HK-2 (cell line): Measurements from ENCODE around the gene SERGEF.

ENCODE experiments used
- DNase-seq: peaks from one replicate; pipeline ENCODE4 v3.0.0-alpha.2; 2018; ENCODE audit not compliant: unreplicated experiment

The SERGEF gene

GRCh38 chr11:17813391-17814059, 199.3 kb downstream of the SERGEF start:
- no peak for DNase-seq

DNA sequence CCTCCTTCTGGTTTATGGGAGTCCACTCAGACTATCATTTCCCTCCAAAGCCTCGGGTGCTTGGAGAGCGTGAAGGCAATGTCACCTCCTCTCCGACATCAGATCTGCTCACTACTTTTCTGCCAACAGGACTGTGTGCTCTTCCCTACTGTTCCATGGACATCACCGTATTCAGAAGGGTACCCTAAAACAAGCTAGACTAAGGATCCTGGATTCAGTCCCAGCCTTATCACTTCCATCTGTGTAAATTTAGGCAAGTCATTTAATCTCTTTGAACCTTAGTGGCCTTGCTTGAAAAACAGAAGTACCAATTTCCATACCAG, 200.0 kb downstream of the SERGEF start:
- DNase-seq = no peak

- no peak for DNase-seq
Observed at GRCh38 chr11:17812091-17812864, 200.6 kb downstream of the SERGEF start.

GRCh38 chr11:17811352-17811751, 201.5 kb downstream of the SERGEF start:
- DNase-seq = no peak

DNA sequence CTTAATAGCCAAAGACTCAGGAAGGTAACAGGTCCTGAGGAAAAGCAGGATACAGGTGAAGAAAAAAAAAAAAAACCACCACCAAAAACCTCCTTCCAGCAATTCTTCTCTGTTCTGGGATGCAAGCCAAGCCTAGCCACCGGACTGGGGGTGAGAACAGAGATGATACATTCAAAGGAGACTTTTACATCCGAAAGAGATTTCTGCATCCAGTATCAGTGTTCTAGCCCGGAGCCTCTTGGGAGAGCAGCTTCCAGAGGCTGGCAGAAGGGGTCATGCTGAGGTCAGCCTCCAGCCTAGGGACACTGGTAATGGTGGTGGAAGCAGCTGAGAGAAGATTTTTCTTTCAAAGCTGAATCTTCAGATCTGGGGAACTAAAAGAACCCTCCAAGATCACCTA, 202.1 kb downstream of the SERGEF start:
- DNase-seq = no peak

- no peak for DNase-seq
Observed at GRCh38 chr11:17810041-17810440, 202.8 kb downstream of the SERGEF start.

DNA sequence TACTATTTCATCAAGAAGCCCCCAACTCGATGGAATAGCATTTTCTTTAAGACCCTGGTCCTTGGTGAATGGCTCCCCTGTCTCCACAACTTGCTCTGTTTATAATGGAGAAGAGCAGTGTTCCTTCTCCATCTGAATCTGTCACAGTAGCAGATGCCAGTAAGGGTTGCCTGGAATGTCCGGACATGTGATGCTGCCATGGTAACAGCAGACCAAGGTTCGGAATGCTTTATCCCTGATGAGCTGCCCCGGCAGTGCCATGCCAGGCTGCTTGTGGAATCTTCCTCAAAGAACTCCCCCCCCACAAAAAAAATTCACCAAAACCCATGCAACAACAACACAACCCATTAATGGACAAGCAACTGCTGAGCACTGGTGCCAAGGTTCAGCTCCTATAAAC, 205.8 kb downstream of the SERGEF start:
- DNase-seq = no peak

- DNase-seq = no peak
Observed at GRCh38 chr11:17805873-17806272, 207.0 kb downstream of the SERGEF start.

DNA sequence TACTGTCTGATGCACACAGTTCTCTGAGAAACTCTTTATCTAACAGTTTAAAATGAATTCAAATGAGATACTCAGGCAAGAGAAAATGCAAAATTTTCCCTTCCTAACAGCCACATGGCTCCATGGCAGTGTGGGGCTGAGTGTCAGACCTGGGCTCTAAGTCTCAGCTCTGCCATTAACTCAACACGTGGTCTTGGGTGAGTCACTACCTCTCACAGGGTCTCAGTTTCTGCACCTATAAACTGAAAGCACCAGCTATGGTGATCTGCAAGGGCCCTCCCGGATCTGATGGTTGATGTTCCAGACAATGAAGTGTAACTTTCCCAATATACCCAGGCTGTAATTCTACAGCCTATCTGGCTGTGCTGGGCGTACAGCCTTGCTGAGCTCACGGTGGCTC, 207.8 kb downstream of the SERGEF start:
- DNase-seq = no peak

GRCh38 chr11:17803754-17804334, 209.0 kb downstream of the SERGEF start:
- DNase-seq = no peak

GRCh38 chr11:17802491-17802890, 210.4 kb downstream of the SERGEF start:
- no peak for DNase-seq

- DNase-seq = no peak
Observed at GRCh38 chr11:17801166-17801565, 211.7 kb downstream of the SERGEF start.

DNA sequence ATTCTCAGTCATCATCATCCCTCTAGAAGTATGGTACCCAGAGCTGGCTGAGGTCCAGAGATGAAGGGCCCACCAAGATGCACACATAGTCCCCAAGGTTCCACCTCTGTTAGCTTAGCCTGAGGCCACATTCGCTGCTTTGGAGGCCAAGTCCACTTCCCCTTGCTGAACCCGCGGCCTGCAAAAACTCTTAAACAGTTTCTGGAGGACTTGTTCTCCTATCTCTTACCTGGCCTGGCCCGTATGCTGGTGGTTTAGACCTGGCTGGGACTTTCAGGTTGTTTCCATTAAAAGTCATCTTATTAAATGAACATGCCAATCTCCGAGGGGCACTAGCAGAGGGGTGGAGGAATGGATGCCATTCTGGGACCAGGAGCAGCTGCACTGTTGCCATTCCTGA, 213.7 kb downstream of the SERGEF start:
- no peak for DNase-seq

- DNase-seq = no peak
Observed at GRCh38 chr11:17798716-17799115, 214.1 kb downstream of the SERGEF start.

- no peak for DNase-seq
Observed at GRCh38 chr11:17798253-17798652, 214.6 kb downstream of the SERGEF start.

GRCh38 chr11:17796154-17796553, 216.7 kb downstream of the SERGEF start:
- DNase-seq = no peak

- DNase-seq = no peak
Observed at GRCh38 chr11:17794981-17795380, 217.9 kb downstream of the SERGEF start.

DNA sequence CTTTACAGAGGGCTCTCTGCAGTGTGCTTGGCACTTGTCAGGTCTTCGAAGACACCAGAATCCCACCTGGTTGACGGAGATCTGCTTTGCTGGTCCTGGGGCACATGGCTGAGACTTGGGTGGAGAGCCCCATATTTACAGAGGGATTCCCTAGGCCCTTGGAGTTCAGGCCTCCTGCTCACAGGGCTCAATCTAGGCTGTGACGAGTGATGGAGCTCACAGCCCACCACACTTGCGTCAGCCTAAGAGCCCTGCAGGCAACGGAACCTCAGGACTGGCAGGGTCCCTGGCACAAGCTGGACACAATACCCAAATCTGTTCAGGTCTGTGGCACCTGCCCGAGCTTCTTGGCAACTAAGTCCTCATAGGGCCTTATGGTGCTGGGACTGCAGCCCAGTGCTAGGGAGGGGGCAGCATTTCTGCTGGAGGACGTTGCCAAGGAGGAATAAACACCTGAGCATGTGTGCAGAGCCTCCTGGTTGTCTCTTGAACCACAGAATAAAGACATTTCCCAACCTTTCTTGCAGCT, 219.1 kb downstream of the SERGEF start:
- no peak for DNase-seq

DNA sequence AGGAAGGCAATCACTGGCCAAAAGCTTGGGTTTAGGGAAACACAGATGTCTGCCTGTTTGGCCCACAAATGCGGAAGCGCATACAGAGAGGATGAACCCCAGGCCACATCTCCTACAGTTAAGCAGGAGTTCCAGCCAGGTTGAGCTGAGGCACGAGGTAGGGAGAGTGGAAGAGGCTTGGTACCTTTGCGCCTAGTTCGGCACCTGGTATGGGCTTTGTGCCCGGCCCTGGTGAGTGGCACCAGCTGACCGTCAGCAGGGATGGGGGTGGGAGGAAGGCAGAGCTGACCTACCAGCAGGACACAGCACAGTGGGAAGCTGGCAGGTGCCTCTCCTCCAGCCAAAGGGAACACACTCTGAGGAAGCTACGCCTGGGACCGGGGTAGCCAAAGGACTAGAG, 220.7 kb downstream of the SERGEF start:
- no peak for DNase-seq

GRCh38 chr11:17791144-17791543, 221.7 kb downstream of the SERGEF start:
- DNase-seq = no peak

DNA sequence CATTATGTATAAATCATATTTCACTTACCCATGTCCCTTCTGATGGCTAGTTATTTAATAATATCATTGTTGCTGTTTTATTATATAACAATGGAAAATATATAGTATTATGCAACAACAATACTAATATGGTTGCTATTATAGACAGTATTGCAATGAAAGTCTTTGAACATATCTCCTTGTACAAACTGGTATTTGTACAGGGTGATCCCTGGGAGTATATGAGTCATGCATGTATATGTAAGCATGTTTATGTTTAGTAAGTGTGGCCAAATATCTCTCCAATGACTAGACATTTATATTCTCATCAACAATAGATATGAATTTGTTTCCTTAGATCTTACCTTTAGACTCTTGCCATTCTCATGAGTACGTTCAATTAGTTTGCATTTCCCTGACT, 222.4 kb downstream of the SERGEF start:
- DNase-seq = no peak

- no peak for DNase-seq
Observed at GRCh38 chr11:17788084-17788483, 224.8 kb downstream of the SERGEF start.
